CD14-positive monocyte (primary cell): ENCODE results near the gene TCOF1. TPM values are rescaled to one million over a fixed set of nuclear protein-coding genes. Genes with fewer than 3 reads are reported as not detected.
A peak's percentile ranks its signal among the peaks of the same experiment; 100 is the strongest.
"Not testable (repeated sequence)": the region's sequence is repeated elsewhere in the genome, so short reads cannot be mapped to it uniquely, and the experiment has no call there.

Experiments used
- DNase-seq, 3 donors: peaks; one replicate each; pipeline ENCODE4 v3.0.0-alpha.2; 2011 to 2022
- H2AFZ ChIP-seq: 2 replicates; pipeline ENCODE4 v1.6.0; 2012; ENCODE audit warnings: mild to moderate bottlenecking, low read depth, low read length, inconsistent platforms; ENCODE audit not compliant: insufficient read depth, poor library complexity, severe bottlenecking
- H3K27ac ChIP-seq, 2 donors: 1 replicate in 1 of 2; 2 replicates in 1 of 2; pipeline ENCODE4 v1.5.1; 2012 to 2013; ENCODE audit warnings: low read length in 2 of 2, control low read depth in 1 of 2, inconsistent platforms in 1 of 2, low read depth in 1 of 2, mild to moderate bottlenecking in 1 of 2
- H3K27me3 ChIP-seq, 2 donors: one replicate each; pipeline versions ENCODE4 v1.6.0 to v1.6.1; 2011 to 2013; ENCODE audit warnings: low read length in 2 of 2; ENCODE audit not compliant: control insufficient read depth in 2 of 2, insufficient read depth in 2 of 2
- H3K36me3 ChIP-seq, 2 donors: replicated peaks in 1 of 2; 1 replicate in 1 of 2; 2 replicates in 1 of 2; pipeline versions ENCODE4 v1.5.1 to v1.6.1; 2012 to 2013; ENCODE audit warnings: low read length in 2 of 2, control low read depth in 1 of 2, inconsistent platforms in 1 of 2, mild to moderate bottlenecking in 1 of 2; ENCODE audit not compliant: insufficient read depth in 2 of 2, control insufficient read depth in 1 of 2
- H3K4me1 ChIP-seq, 2 donors: 1 replicate in 1 of 2; 2 replicates in 1 of 2; pipeline versions ENCODE4 v1.5.1 to v1.6.1; 2012 to 2013; ENCODE audit warnings: low read length in 2 of 2, control low read depth in 1 of 2, inconsistent platforms in 1 of 2, mild to moderate bottlenecking in 1 of 2, moderate library complexity in 1 of 2; ENCODE audit not compliant: insufficient read depth in 2 of 2, control insufficient read depth in 1 of 2
- H3K4me2 ChIP-seq: replicated peaks from 2 replicates; pipeline ENCODE3; 2012; ENCODE audit warnings: low read length, moderate library complexity, mild to moderate bottlenecking; ENCODE audit not compliant: poor library complexity, severe bottlenecking; ENCODE audit errors: extremely low read depth
- H3K4me3 ChIP-seq, 3 experiments: fragments of 200-600 bp in 1 of 3; sonication (generic) in 1 of 3; replicated peaks in 1 of 3; 1 replicate in 2 of 3; 2 replicates in 1 of 3; pipeline ENCODE4 v1.5.1; 2011 to 2013; ENCODE audit warnings: low read length in 3 of 3, mild to moderate bottlenecking in 3 of 3, control low read depth in 2 of 3, low read depth in 2 of 3, inconsistent platforms in 1 of 3, moderate library complexity in 1 of 3
- H3K79me2 ChIP-seq: 2 replicates; pipeline ENCODE4 v1.6.0; 2012; ENCODE audit warnings: mild to moderate bottlenecking, control low read depth, inconsistent platforms, low read length, moderate library complexity; ENCODE audit not compliant: insufficient read depth
- H3K9ac ChIP-seq: 2 replicates; pipeline ENCODE4 v1.6.0; 2017; ENCODE audit warnings: low read length, mild to moderate bottlenecking; ENCODE audit not compliant: insufficient read depth, poor library complexity, severe bottlenecking
- H3K9me3 ChIP-seq, 2 donors: replicated peaks in 1 of 2; 1 replicate in 1 of 2; 2 replicates in 1 of 2; pipeline versions ENCODE4 v1.5.1 to v1.6.1; 2012 to 2013; ENCODE audit warnings: low read length in 2 of 2, control low read depth in 1 of 2; ENCODE audit not compliant: control insufficient read depth in 1 of 2, insufficient read depth in 1 of 2
- H4K20me1 ChIP-seq: 2 replicates; pipeline ENCODE4 v1.6.0; 2012; ENCODE audit warnings: mild to moderate bottlenecking, low read length, control low read depth, moderate library complexity; ENCODE audit not compliant: insufficient read depth
- H3K27ac Mint-ChIP-seq, 7 donors: one replicate each; pipeline ENCODE4 v1.8.0; 2020; ENCODE audit warnings: mild to moderate bottlenecking in 7 of 7, mixed read lengths in 7 of 7, moderate library complexity in 6 of 7, inconsistent platforms in 2 of 7
- H3K27me3 Mint-ChIP-seq, 3 donors: one replicate each; pipeline ENCODE4 v1.8.0; 2021 to 2022; ENCODE audit warnings: low read depth in 3 of 3, mild to moderate bottlenecking in 3 of 3, mixed read lengths in 3 of 3, moderate library complexity in 3 of 3, inconsistent platforms in 1 of 3
- H3K36me3 Mint-ChIP-seq, 2 donors: one replicate each; pipeline ENCODE4 v1.8.0; 2020; ENCODE audit warnings: mixed read lengths in 2 of 2, inconsistent platforms in 1 of 2, mild to moderate bottlenecking in 1 of 2
- H3K4me1 Mint-ChIP-seq: one replicate; pipeline ENCODE4 v1.8.0; 2020; ENCODE audit warnings: mild to moderate bottlenecking, mixed read lengths
- H3K4me3 Mint-ChIP-seq, 2 donors: one replicate each; pipeline ENCODE4 v1.8.0; 2020; ENCODE audit warnings: mild to moderate bottlenecking in 2 of 2, mixed read lengths in 2 of 2, moderate library complexity in 1 of 2
- H3K9me3 Mint-ChIP-seq, 7 donors: one replicate each; pipeline ENCODE4 v1.8.0; 2020 to 2022; ENCODE audit warnings: mixed read lengths in 7 of 7, mild to moderate bottlenecking in 6 of 7, moderate library complexity in 6 of 7, inconsistent platforms in 2 of 7
- WGBS: methylation state at CpG from one replicate; pipeline ENCODE4 v1.1.5; 2013; ENCODE audit warnings: missing lambda C conversion rate; ENCODE audit not compliant: insufficient coverage; 5-methylcytosine and 5-hydroxymethylcytosine counted together
- intact Hi-C, 2 donors: fragments of 100-400 bp; cut with micrococcal nuclease; formaldehyde crosslinking; loops; one replicate each; pipeline versions ENCODE4 v1.15.0 to v1.15.1; 2023
- polyA plus RNA-seq, 3 donors: library from polyadenylated mRNA; depleted of rRNA in 1 of 3; unstranded in 2 of 3; stranded (reverse) in 1 of 3; fragments of 300-500 nt in 2 of 3; fragments of >200 nt in 1 of 3; fragmentation: Illumina TruSeq in 2 of 3; gene quantifications; 1 replicate in 2 of 3; 2 replicates in 1 of 3; pipeline ENCODE4 v1.2.3, GENCODE V29; 2012 to 2021
- TF ChIP-seq, protein P1 (sequence below): fragments of 200-600 bp; IDR thresholded peaks from one replicate; pipeline ENCODE4 v1.8.0; 2022; ENCODE audit warnings: antibody characterized with exemption, mild to moderate bottlenecking

Gene TCOF1
- polyA plus RNA-seq, 3 donors: 1.4 to 18.0 (median 2.3) TPM

DNA sequence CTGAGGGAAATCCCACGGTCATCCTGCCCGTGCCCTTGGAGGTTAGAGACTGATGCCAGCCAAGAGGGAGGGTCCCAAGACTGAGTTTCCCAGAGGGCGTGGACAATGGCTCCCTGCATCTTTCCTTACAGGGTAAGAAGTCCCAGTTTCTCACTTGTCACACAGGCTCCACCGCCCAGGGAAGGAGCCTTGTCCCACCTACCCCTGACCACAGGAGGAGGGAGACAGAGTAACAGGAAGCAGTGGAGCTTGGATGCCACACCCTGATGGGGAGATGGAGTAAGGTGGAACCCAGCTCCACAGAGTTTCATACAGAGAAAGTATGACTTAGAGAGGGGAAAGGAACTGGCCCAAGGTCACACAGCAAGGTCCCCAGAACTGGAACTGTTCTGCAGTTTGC is 64.6 kb downstream of the TCOF1 start:
- Histone ChIP-seq H3K4me1 (peaks cover 9 to 14% of the 10 kb centered on the region in 2 donors), H3K9ac (no peak overlapping the region), H3K27ac (no peak overlapping the region), H3K9me3 (no peaks in the 10 kb centered on the region), H4K20me1 (no peaks in the 10 kb centered on the region), H3K36me3 (no peaks in the 10 kb centered on the region), H3K27me3 (no peaks in the 10 kb centered on the region), H3K4me3 (no peak overlapping the region), H3K4me2 (no peak overlapping the region), H2AFZ (no peak overlapping the region), H3K79me2 (no peaks in the 10 kb centered on the region)
- H3K27me3 Mint-ChIP-seq: peaks cover 0 to 2% (median 2%) of the 10 kb centered on the region in 3 donors
- H3K27ac Mint-ChIP-seq: peak overlapping the region in 2 of 7 donors; percentile 37 to 47
- no peak overlapping the region for H3K4me3 Mint-ChIP-seq
- intact Hi-C loops: no loop called here
- DNase-seq: no peak
- H3K4me1 Mint-ChIP-seq: peaks cover 16% of the 10 kb centered on the region
- no CpG with 5 or more reads among the region's 4 CpGs for WGBS
- H3K9me3 Mint-ChIP-seq: peaks cover 0 to 3% (median 0%) of the 10 kb centered on the region in 7 donors
- TF ChIP-seq, protein P1, sequence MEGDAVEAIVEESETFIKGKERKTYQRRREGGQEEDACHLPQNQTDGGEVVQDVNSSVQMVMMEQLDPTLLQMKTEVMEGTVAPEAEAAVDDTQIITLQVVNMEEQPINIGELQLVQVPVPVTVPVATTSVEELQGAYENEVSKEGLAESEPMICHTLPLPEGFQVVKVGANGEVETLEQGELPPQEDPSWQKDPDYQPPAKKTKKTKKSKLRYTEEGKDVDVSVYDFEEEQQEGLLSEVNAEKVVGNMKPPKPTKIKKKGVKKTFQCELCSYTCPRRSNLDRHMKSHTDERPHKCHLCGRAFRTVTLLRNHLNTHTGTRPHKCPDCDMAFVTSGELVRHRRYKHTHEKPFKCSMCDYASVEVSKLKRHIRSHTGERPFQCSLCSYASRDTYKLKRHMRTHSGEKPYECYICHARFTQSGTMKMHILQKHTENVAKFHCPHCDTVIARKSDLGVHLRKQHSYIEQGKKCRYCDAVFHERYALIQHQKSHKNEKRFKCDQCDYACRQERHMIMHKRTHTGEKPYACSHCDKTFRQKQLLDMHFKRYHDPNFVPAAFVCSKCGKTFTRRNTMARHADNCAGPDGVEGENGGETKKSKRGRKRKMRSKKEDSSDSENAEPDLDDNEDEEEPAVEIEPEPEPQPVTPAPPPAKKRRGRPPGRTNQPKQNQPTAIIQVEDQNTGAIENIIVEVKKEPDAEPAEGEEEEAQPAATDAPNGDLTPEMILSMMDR: no peak
- H3K36me3 Mint-ChIP-seq: no peaks in the 10 kb centered on the region

DNA sequence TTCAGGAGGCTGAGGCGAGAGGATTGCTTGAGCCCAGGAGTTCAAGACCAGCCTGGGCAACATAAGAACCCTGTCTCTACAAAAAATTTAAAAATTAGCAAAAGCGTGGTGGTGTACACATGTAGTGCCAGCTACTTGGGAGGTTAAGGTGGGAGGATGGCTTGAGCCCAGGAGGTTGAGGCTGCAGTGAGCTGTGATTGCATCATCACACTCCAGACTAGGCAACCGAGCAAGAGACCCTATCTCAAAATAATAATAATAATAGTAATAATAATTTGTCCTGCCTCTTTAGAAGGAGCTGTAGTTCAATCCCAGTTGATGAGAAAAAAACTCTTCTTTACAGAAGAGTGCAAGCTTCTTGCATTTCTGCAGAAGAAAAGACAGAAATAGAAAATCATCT is 65.3 kb downstream of the TCOF1 start:
- H3K36me3 Mint-ChIP-seq: no peaks in the 10 kb centered on the region
- Histone ChIP-seq H3K4me3 (no peak overlapping the region), H4K20me1 (no peaks in the 10 kb centered on the region), H3K4me2 (no peak overlapping the region), H3K79me2 (no peaks in the 10 kb centered on the region), H3K9ac (no peak overlapping the region), H3K27ac (no peak overlapping the region), H3K4me1 (peaks cover 9 to 14% of the 10 kb centered on the region in 2 donors), H3K9me3 (no peaks in the 10 kb centered on the region), H2AFZ (no peak overlapping the region), H3K27me3 (no peaks in the 10 kb centered on the region), H3K36me3 (no peaks in the 10 kb centered on the region)
- peaks cover 16% of the 10 kb centered on the region for H3K4me1 Mint-ChIP-seq
- peaks cover 0 to 3% (median 0%) of the 10 kb centered on the region in 7 donors for H3K9me3 Mint-ChIP-seq
- H3K27me3 Mint-ChIP-seq: peaks cover 0 to 2% (median 2%) of the 10 kb centered on the region in 3 donors
- H3K27ac Mint-ChIP-seq: no peak overlapping the region
- no peak overlapping the region for H3K4me3 Mint-ChIP-seq
- TF ChIP-seq, protein P1: no peak
- no peak for DNase-seq
- no CpG with 5 or more reads among the region's 3 CpGs for WGBS
- intact Hi-C loops: no loop called here

DNA sequence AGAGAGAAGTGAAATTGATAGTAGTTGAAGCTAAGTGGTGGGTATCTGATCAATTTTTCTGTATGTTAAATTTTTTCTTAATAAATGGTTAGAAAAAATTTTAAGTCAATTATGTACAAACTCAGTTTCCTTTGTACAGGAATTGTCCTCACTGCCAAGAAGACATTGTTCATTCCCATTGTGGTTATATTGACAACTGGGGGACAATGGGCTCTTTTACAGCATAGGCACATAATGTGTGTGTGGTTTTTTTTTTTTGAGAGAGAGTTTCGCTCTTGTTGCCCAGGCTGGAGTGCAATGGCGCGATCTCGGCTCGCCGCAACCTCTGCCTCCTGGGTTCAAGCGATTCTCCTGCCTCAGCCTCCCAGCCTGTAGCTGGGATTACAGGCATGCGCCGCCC is 68.7 kb downstream of the TCOF1 start:
- H3K36me3 ChIP-seq, H3K79me2 ChIP-seq, H3K36me3 Mint-ChIP-seq, intact Hi-C loops, H3K27ac Mint-ChIP-seq, H4K20me1 ChIP-seq, H3K27me3 ChIP-seq, H3K4me2 ChIP-seq, H2AFZ ChIP-seq, H3K9me3 ChIP-seq, H3K9ac ChIP-seq, H3K4me3 ChIP-seq, H3K27ac ChIP-seq, H3K27me3 Mint-ChIP-seq, H3K9me3 Mint-ChIP-seq, DNase-seq, H3K4me3 Mint-ChIP-seq: not testable (repeated sequence)
- H3K4me1 Mint-ChIP-seq: peaks cover 15% of the 10 kb centered on the region
- 100% methylated on average over 3 of the region's 9 CpGs for WGBS
- H3K4me1 ChIP-seq: peaks cover 10 to 13% of the 10 kb centered on the region in 2 donors
